ENCODE data around the gene FGGY. TPM values are rescaled to one million over a fixed set of nuclear protein-coding genes. Genes with fewer than 3 reads are reported as not detected.
A peak's percentile ranks its signal among the peaks of the same experiment; 100 is the strongest.

The FGGY gene
- total RNA-seq, 2 experiments from 2014 or later, result 8.5 to 9.4 TPM

- ATAC-seq (no peak), DNase-seq (no peak)
- H3K27ac Mint-ChIP-seq, result no peak overlapping the region
- H3K9me3 Mint-ChIP-seq (ENCODE audit: insufficient read depth), result peaks cover 4% of the 10 kb centered on the region
- CTCF ChIA-PET, result no interaction called here
- peaks cover 7% of the 10 kb centered on the region for H3K36me3 Mint-ChIP-seq (ENCODE audit: low read depth)
- H3K27me3 Mint-ChIP-seq (ENCODE audit: low read depth), result no peaks in the 10 kb centered on the region
- H3K4me3 Mint-ChIP-seq, result no peak overlapping the region
- H3K4me1 Mint-ChIP-seq (ENCODE audit: low read depth), result peaks cover 19% of the 10 kb centered on the region
- POLR2A ChIA-PET, result interaction anchor here (1.0 kb wide), 1 partner anchor 691 kb away, joined by 3 read pairs; the partner anchor contains the start of gene JUN
These were observed 177.6 kb downstream of the FGGY start for GRCh38 chr1:59474496-59474895.

GRCh38 chr1:59475737-59476136, 178.8 kb downstream of the FGGY start:
- POLR2A ChIA-PET, result no interaction called here
- no peak overlapping the region for H3K4me3 Mint-ChIP-seq

GRCh38 chr1:59477286-59477685, 180.4 kb downstream of the FGGY start:
- H3K9me3 Mint-ChIP-seq (ENCODE audit: insufficient read depth), result peaks cover 4% of the 10 kb centered on the region
- peak; percentile 65 for DNase-seq
- peak overlapping the region; percentile 37 for H3K27ac Mint-ChIP-seq
- no peaks in the 10 kb centered on the region for H3K27me3 Mint-ChIP-seq (ENCODE audit: low read depth)
- no peak overlapping the region for H3K4me3 Mint-ChIP-seq
- peak; percentile 91 for ATAC-seq
- H3K36me3 Mint-ChIP-seq (ENCODE audit: low read depth), result peaks cover 3% of the 10 kb centered on the region
- ChIA-PET POLR2A (interaction anchor here (0.7 kb wide), 1 partner anchor 88 kb away, joined by 4 read pairs; no protein-coding TSS in a partner anchor), CTCF (no interaction called here)
- H3K4me1 Mint-ChIP-seq (ENCODE audit: low read depth), result peaks cover 19% of the 10 kb centered on the region

More at GRCh38 chr1:59475737-59476136, 178.8 kb downstream of the FGGY start:
- Mint-ChIP-seq H3K4me1 (ENCODE audit: low read depth) (peaks cover 19% of the 10 kb centered on the region), H3K9me3 (ENCODE audit: insufficient read depth) (peaks cover 4% of the 10 kb centered on the region), H3K27me3 (ENCODE audit: low read depth) (no peaks in the 10 kb centered on the region), H3K27ac (no peak overlapping the region), H3K36me3 (ENCODE audit: low read depth) (peaks cover 5% of the 10 kb centered on the region)
- no peak for ATAC-seq
- DNase-seq, result no peak
- CTCF ChIA-PET, result interaction anchor here (0.7 to 1.2 kb wide), 3 partner anchors 81 to 749 kb away, joined by 3 read pairs; no protein-coding TSS in a partner anchor

- DNase-seq (no peak), ATAC-seq (no peak)
- Mint-ChIP-seq H3K27ac (no peak overlapping the region), H3K4me1 (ENCODE audit: low read depth) (peaks cover 19% of the 10 kb centered on the region), H3K36me3 (ENCODE audit: low read depth) (no peaks in the 10 kb centered on the region), H3K9me3 (ENCODE audit: insufficient read depth) (no peaks in the 10 kb centered on the region), H3K27me3 (ENCODE audit: low read depth) (no peaks in the 10 kb centered on the region), H3K4me3 (no peak overlapping the region)
- CTCF ChIA-PET, result no interaction called here
- POLR2A ChIA-PET, result no interaction called here
These were observed 181.0 kb downstream of the FGGY start for GRCh38 chr1:59477867-59478266.

GRCh38 chr1:59478822-59479221, 181.9 kb downstream of the FGGY start:
- ATAC-seq, result no peak
- no peaks in the 10 kb centered on the region for H3K36me3 Mint-ChIP-seq (ENCODE audit: low read depth)
- POLR2A ChIA-PET, result no interaction called here

GRCh38 chr1:59480188-59480888, 183.4 kb downstream of the FGGY start:
- POLR2A ChIA-PET, result no interaction called here
- no peak overlapping the region for H3K4me3 Mint-ChIP-seq
- no peak for DNase-seq
- H3K9me3 Mint-ChIP-seq (ENCODE audit: insufficient read depth), result no peaks in the 10 kb centered on the region
- no peaks in the 10 kb centered on the region for H3K27me3 Mint-ChIP-seq (ENCODE audit: low read depth)
- no peaks in the 10 kb centered on the region for H3K36me3 Mint-ChIP-seq (ENCODE audit: low read depth)
- no peak overlapping the region for H3K27ac Mint-ChIP-seq
- H3K4me1 Mint-ChIP-seq (ENCODE audit: low read depth), result peaks cover 26% of the 10 kb centered on the region
- CTCF ChIA-PET, result no interaction called here
- ATAC-seq, result no peak

More at GRCh38 chr1:59478822-59479221, 181.9 kb downstream of the FGGY start:
- Mint-ChIP-seq H3K4me1 (ENCODE audit: low read depth) (peaks cover 26% of the 10 kb centered on the region), H3K27me3 (ENCODE audit: low read depth) (no peaks in the 10 kb centered on the region), H3K4me3 (no peak overlapping the region), H3K27ac (no peak overlapping the region), H3K9me3 (ENCODE audit: insufficient read depth) (no peaks in the 10 kb centered on the region)
- CTCF ChIA-PET, result no interaction called here
- DNase-seq, result no peak

- Mint-ChIP-seq H3K9me3 (ENCODE audit: insufficient read depth) (no peaks in the 10 kb centered on the region), H3K27me3 (ENCODE audit: low read depth) (no peaks in the 10 kb centered on the region), H3K36me3 (ENCODE audit: low read depth) (no peaks in the 10 kb centered on the region), H3K4me1 (ENCODE audit: low read depth) (peaks cover 16% of the 10 kb centered on the region), H3K4me3 (no peak overlapping the region), H3K27ac (no peak overlapping the region)
- ChIA-PET CTCF (no interaction called here), POLR2A (no interaction called here)
- ATAC-seq, result no peak
- no peak for DNase-seq
These were observed 185.1 kb downstream of the FGGY start for GRCh38 chr1:59481881-59482505.

GRCh38 chr1:59482986-59483385, 186.1 kb downstream of the FGGY start:
- peaks cover 12% of the 10 kb centered on the region for H3K4me1 Mint-ChIP-seq (ENCODE audit: low read depth)
- no peak overlapping the region for H3K27ac Mint-ChIP-seq
- no peaks in the 10 kb centered on the region for H3K9me3 Mint-ChIP-seq (ENCODE audit: insufficient read depth)
- H3K4me3 Mint-ChIP-seq, result no peak overlapping the region
- ChIA-PET POLR2A (no interaction called here), CTCF (no interaction called here)
- H3K27me3 Mint-ChIP-seq (ENCODE audit: low read depth), result no peaks in the 10 kb centered on the region
- ATAC-seq (no peak), DNase-seq (no peak)
- H3K36me3 Mint-ChIP-seq (ENCODE audit: low read depth), result no peaks in the 10 kb centered on the region

- ATAC-seq, result no peak
- POLR2A ChIA-PET, result no interaction called here
- Mint-ChIP-seq H3K27ac (no peak overlapping the region), H3K4me1 (ENCODE audit: low read depth) (peaks cover 12% of the 10 kb centered on the region), H3K4me3 (no peak overlapping the region), H3K27me3 (ENCODE audit: low read depth) (no peaks in the 10 kb centered on the region), H3K36me3 (ENCODE audit: low read depth) (no peaks in the 10 kb centered on the region), H3K9me3 (ENCODE audit: insufficient read depth) (no peaks in the 10 kb centered on the region)
- no peak for DNase-seq
- CTCF ChIA-PET, result no interaction called here
These were observed 187.2 kb downstream of the FGGY start for GRCh38 chr1:59484096-59484495.

GRCh38 chr1:59485171-59485570, 188.3 kb downstream of the FGGY start:
- peaks cover 12% of the 10 kb centered on the region for H3K4me1 Mint-ChIP-seq (ENCODE audit: low read depth)
- H3K36me3 Mint-ChIP-seq (ENCODE audit: low read depth), result no peaks in the 10 kb centered on the region
- POLR2A ChIA-PET, result interaction anchor here (0.6 kb wide), 1 partner anchor 753 kb away, joined by 3 read pairs; no protein-coding TSS in a partner anchor
- no peak for ATAC-seq
- CTCF ChIA-PET, result no interaction called here
- H3K4me3 Mint-ChIP-seq, result no peak overlapping the region
- no peak for DNase-seq
- no peaks in the 10 kb centered on the region for H3K27me3 Mint-ChIP-seq (ENCODE audit: low read depth)
- H3K9me3 Mint-ChIP-seq (ENCODE audit: insufficient read depth), result no peaks in the 10 kb centered on the region
- no peak overlapping the region for H3K27ac Mint-ChIP-seq

- ATAC-seq (no peak), DNase-seq (no peak)
- H3K27ac Mint-ChIP-seq, result no peak overlapping the region
These were observed 189.1 kb downstream of the FGGY start for GRCh38 chr1:59485949-59486348.

GRCh38 chr1:59486615-59487014, 189.7 kb downstream of the FGGY start:
- ATAC-seq (no peak), DNase-seq (no peak)
- H3K36me3 Mint-ChIP-seq (ENCODE audit: low read depth), result peaks cover 2% of the 10 kb centered on the region
- H3K9me3 Mint-ChIP-seq (ENCODE audit: insufficient read depth), result no peaks in the 10 kb centered on the region
- ChIA-PET POLR2A (no interaction called here), CTCF (interaction anchor here (1.3 kb wide), 1 partner anchor 363 kb away, joined by 3 read pairs; no protein-coding TSS in a partner anchor)
- H3K27ac Mint-ChIP-seq, result no peak overlapping the region
- no peaks in the 10 kb centered on the region for H3K27me3 Mint-ChIP-seq (ENCODE audit: low read depth)
- no peak overlapping the region for H3K4me3 Mint-ChIP-seq
- H3K4me1 Mint-ChIP-seq (ENCODE audit: low read depth), result peaks cover 14% of the 10 kb centered on the region

More at GRCh38 chr1:59485949-59486348, 189.1 kb downstream of the FGGY start:
- H3K27me3 Mint-ChIP-seq (ENCODE audit: low read depth), result no peaks in the 10 kb centered on the region
- no peak overlapping the region for H3K4me3 Mint-ChIP-seq
- ChIA-PET CTCF (interaction anchor here (1.3 kb wide), 1 partner anchor 363 kb away, joined by 3 read pairs; no protein-coding TSS in a partner anchor), POLR2A (interaction anchor here (0.6 kb wide), 1 partner anchor 754 kb away, joined by 3 read pairs; no protein-coding TSS in a partner anchor)
- no peaks in the 10 kb centered on the region for H3K9me3 Mint-ChIP-seq (ENCODE audit: insufficient read depth)
- H3K4me1 Mint-ChIP-seq (ENCODE audit: low read depth), result peaks cover 14% of the 10 kb centered on the region
- H3K36me3 Mint-ChIP-seq (ENCODE audit: low read depth), result peaks cover 2% of the 10 kb centered on the region

Measured in activated CD8-positive, alpha-beta T cell treated with anti-CD3 and anti-CD28 coated beads, Interleukin-2, amount 10 ng/mL, durations not matched to agents 7 days and 5 days (primary cell).